GM15510 (cell line): ENCODE measurements around the gene CSTPP1.

Experiments
- POLR2A ChIP-seq: IDR thresholded peaks from 3 replicates; pipeline ENCODE4 v1.6.1; 2011; ENCODE audit warnings: borderline replicate concordance; ENCODE audit not compliant: insufficient read length; ENCODE audit errors: extremely low read depth

The CSTPP1 gene

GRCh38 chr11:46984987-46985386 lies 48.4 kb downstream of the CSTPP1 start:
- no peak for TF ChIP-seq POLR2A

- no peak for TF ChIP-seq POLR2A
Measured at GRCh38 chr11:46987183-46987582, 50.6 kb downstream of the CSTPP1 start.

- TF ChIP-seq POLR2A: no peak
Measured at GRCh38 chr11:46991391-46991790, 54.8 kb downstream of the CSTPP1 start.

GRCh38 chr11:46999217-46999616 lies 62.7 kb downstream of the CSTPP1 start:
- TF ChIP-seq POLR2A: no peak

- no peak for TF ChIP-seq POLR2A
Measured at GRCh38 chr11:47000033-47000432, 63.5 kb downstream of the CSTPP1 start.

- TF ChIP-seq POLR2A: no peak
Measured at GRCh38 chr11:47001781-47002181, 65.2 kb downstream of the CSTPP1 start.

GRCh38 chr11:47002390-47002789 lies 65.8 kb downstream of the CSTPP1 start:
- no peak for TF ChIP-seq POLR2A

- no peak for TF ChIP-seq POLR2A
Measured at GRCh38 chr11:47003180-47003877, 66.8 kb downstream of the CSTPP1 start.

- no peak for TF ChIP-seq POLR2A
Measured at GRCh38 chr11:47004595-47005033, 68.1 kb downstream of the CSTPP1 start.

GRCh38 chr11:47005441-47005840 lies 68.9 kb downstream of the CSTPP1 start:
- no peak for TF ChIP-seq POLR2A

- TF ChIP-seq POLR2A: no peak
Measured at GRCh38 chr11:47007579-47007978, 71.0 kb downstream of the CSTPP1 start.

GRCh38 chr11:47010179-47010578 lies 73.6 kb downstream of the CSTPP1 start:
- TF ChIP-seq POLR2A: no peak

- TF ChIP-seq POLR2A: no peak
Measured at GRCh38 chr11:47014097-47014496, 77.5 kb downstream of the CSTPP1 start.

GRCh38 chr11:47018637-47019036 lies 82.1 kb downstream of the CSTPP1 start:
- no peak for TF ChIP-seq POLR2A

- TF ChIP-seq POLR2A: no peak
Measured at GRCh38 chr11:47020793-47021526, 84.4 kb downstream of the CSTPP1 start.

- no peak for TF ChIP-seq POLR2A
Measured at GRCh38 chr11:47021527-47021818, 84.9 kb downstream of the CSTPP1 start.
